WTC11 (cell line): Measurements from ENCODE around the gene GHITM.

Experiments
- ATF3 ChIP-seq: sonication (generic); formaldehyde crosslinking; conservative IDR thresholded peaks from 2 replicates; pipeline ENCODE4 v1.8.1; 2022; ENCODE audit warnings: mild to moderate bottlenecking, missing genetic modification reagents
- CTCF ChIP-seq: fragments of 200-600 bp; IDR thresholded peaks from 2 replicates; pipeline ENCODE4 v1.8.0; 2022; ENCODE audit warnings: antibody characterized with exemption
- FOXJ3 ChIP-seq: sonication (generic); formaldehyde crosslinking; IDR thresholded peaks from 2 replicates; pipeline ENCODE4 v1.9.0; 2021; ENCODE audit warnings: missing genetic modification reagents, mild to moderate bottlenecking, borderline replicate concordance
- NR3C1 ChIP-seq: sonication (generic); formaldehyde crosslinking; conservative IDR thresholded peaks from 2 replicates; pipeline ENCODE4 v1.8.1; 2023; ENCODE audit warnings: low read depth, mild to moderate bottlenecking, missing genetic modification reagents

- no peak for TF ChIP-seq CTCF
- no peak for TF ChIP-seq ATF3 (CRISPR knock-in tag)
- no peak for TF ChIP-seq FOXJ3 (CRISPR knock-in tag)
- no peak for TF ChIP-seq NR3C1 (CRISPR knock-in tag)
Observed at GRCh38 chr10:84135836-84136235, 3.5 kb upstream of the GHITM start.
